ENCODE measurements around the gene NLRP7. TPM values are rescaled to one million over a fixed set of nuclear protein-coding genes. Genes with fewer than 3 reads are reported as not detected.

NLRP7 gene
- total RNA-seq, 4 donors from 2014 or later: not detected

- no peak for TF ChIP-seq CTCF (IDR thresholded peaks at IDR 0.05; ENCODE audit: low read depth)
Observed at GRCh38 chr19:54875506-54875905, 71.8 kb downstream of the NLRP7 start.

- no peak for TF ChIP-seq CTCF (IDR thresholded peaks at IDR 0.05; ENCODE audit: low read depth)
Observed at GRCh38 chr19:54873990-54874389, 73.3 kb downstream of the NLRP7 start, which contains the start of gene FCAR. TSS of gene FCAR (plus strand) at chr19:54874235. CDS start at chr19:54874290, 55 bp downstream.

Small RNAs within 50 kb of the gene (small RNA-seq; reads per million reads assigned to genes)
- gene AC011476.8: not detected

Other genes starting within 250 kb of the NLRP7 start
- gene KIR3DL3, start 223.1 kb downstream of the NLRP7 start, total RNA-seq: not detected
- gene KIR2DL3, start 209.0 kb downstream of the NLRP7 start, total RNA-seq: not detected
- not detected for gene KIR2DL1, start 177.7 kb downstream of the NLRP7 start, total RNA-seq
- under 1 TPM in 2 of 4 donors, not detected in 2; 0.34 to 0.75 TPM for gene KIR2DL4, start 143.9 kb downstream of the NLRP7 start, total RNA-seq
- gene KIR3DL1, start 131.1 kb downstream of the NLRP7 start, total RNA-seq: not detected
- gene KIR2DS4, start 114.9 kb downstream of the NLRP7 start, total RNA-seq: not detected
- gene KIR3DL2, start 97.1 kb downstream of the NLRP7 start, total RNA-seq: not detected
- gene FCAR, start 73.3 kb downstream of the NLRP7 start, total RNA-seq: 1 to 10 TPM in 3 of 4 donors, not detected in 1; 3.8 to 4.2 (median 3.9) TPM
- gene NCR1, start 41.4 kb downstream of the NLRP7 start, total RNA-seq: under 1 TPM in 1 of 4 donors, not detected in 3; 0.85 TPM
- gene NLRP2, start 18.8 kb upstream of the NLRP7 start, total RNA-seq: 1 to 10 TPM in 2 of 4 donors, under 1 TPM in 1, not detected in 1; 0.68 to 1.3 (median 1.1) TPM
- gene GP6, start 90.7 kb upstream of the NLRP7 start, total RNA-seq: not detected
- gene RDH13, start 115.6 kb upstream of the NLRP7 start, total RNA-seq: 10 to 100 TPM in 1 of 4 donors, 1 to 10 TPM in 3; 2.6 to 14.3 (median 6.0) TPM
- under 1 TPM in 3 of 4 donors, not detected in 1; 0.33 to 0.66 (median 0.51) TPM for gene EPS8L1, start 128.3 kb upstream of the NLRP7 start, total RNA-seq
- gene PPP1R12C, start 170.1 kb upstream of the NLRP7 start, total RNA-seq: 100 to 1,000 TPM in 1 of 4 donors, 10 to 100 TPM in 3; 30.0 to 149 (median 69.6) TPM
- 10 to 100 TPM in 1 of 4 donors, not detected in 3; 17.5 TPM for gene TNNT1, start 201.7 kb upstream of the NLRP7 start, total RNA-seq
- gene TNNI3, start 210.2 kb upstream of the NLRP7 start, total RNA-seq: not detected
- gene DNAAF3, start 219.1 kb upstream of the NLRP7 start, total RNA-seq: under 1 TPM in 2 of 4 donors, not detected in 2; 0.34 to 0.88 TPM
- not detected for gene SYT5, start 232.8 kb upstream of the NLRP7 start, total RNA-seq

Data from subcutaneous adipose tissue (tissue), 4 donors.